Measurements from ENCODE around the gene FIZ1.

FIZ1 gene

DNA sequence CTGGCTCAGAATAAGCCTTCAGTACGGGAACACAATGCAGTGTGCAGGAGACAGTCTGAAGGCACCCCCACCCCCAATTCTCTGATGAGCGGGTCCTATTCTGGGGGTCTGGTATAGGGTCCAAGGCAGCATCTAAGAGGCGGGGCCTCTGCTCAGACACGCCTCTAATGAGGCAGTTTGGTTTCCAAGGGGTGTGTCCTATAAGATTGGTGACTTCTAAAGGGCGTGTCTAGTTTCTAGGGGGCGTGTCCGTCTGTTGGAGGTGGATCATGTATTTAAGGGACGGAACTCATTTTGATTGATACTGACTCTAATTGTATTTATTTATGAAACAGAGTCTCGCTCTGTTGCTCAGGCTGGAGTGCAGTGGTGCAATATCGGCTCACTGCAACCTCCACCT, 8.7 kb downstream of the FIZ1 start:
- 0 out of 3 replicates have a peak, but pooled peaks have one; percentile 5 for ATAC-seq
- TF ChIP-seq PPARA (CRISPR knock-in tag; IDR thresholded peaks at IDR 0.05; ENCODE audit: borderline replicate concordance): no peak

DNA sequence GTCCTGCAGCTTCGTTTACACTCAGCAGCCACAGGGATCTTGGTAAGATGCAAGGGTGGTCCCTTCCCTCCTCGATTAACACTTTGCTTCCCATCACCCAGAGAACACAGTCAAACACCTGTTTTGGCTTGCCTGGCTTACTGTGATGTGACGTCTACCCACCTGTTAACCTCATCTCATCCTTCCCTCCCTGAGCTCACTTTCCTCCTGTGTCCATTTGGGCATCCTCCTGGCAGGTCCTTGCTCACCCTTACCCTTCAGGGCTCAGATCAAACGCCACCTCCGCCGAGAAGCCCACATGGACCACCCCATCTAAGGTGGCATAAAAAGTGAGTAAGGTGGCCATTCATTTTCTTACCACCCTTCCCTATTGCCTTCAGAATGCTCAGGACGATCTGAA, 9.2 kb downstream of the FIZ1 start:
- no peak for ATAC-seq
- no peak for TF ChIP-seq ZNF8 (CRISPR knock-in tag; IDR thresholded peaks at IDR 0.05)
- TF ChIP-seq, protein P1, sequence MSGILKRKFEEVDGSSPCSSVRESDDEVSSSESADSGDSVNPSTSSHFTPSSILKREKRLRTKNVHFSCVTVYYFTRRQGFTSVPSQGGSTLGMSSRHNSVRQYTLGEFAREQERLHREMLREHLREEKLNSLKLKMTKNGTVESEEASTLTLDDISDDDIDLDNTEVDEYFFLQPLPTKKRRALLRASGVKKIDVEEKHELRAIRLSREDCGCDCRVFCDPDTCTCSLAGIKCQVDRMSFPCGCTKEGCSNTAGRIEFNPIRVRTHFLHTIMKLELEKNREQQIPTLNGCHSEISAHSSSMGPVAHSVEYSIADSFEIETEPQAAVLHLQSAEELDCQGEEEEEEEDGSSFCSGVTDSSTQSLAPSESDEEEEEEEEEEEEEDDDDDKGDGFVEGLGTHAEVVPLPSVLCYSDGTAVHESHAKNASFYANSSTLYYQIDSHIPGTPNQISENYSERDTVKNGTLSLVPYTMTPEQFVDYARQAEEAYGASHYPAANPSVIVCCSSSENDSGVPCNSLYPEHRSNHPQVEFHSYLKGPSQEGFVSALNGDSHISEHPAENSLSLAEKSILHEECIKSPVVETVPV (CRISPR knock-in tag; IDR thresholded peaks at IDR 0.05): no peak

DNA sequence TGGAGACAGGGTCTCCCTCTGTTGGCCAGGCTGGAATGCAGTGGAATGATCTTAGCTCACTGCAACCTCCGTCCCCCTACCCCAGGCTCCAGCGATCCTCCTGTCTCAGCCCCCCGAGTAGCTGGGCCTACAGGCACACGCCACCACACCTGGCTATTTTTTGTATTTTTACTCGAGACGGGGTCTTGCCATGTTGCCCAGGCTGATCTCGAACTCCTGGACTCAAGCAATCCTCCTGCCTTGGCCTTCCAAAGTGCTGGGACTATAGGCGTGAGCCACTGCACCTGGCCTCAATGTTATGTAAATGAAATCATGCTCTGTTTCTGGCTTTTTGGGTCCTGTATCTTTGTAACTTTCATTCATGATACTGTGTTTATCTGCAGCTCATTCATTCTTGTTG, 10.6 kb downstream of the FIZ1 start:
- no peak for ATAC-seq
- TF ChIP-seq SNAI2 (CRISPR knock-in tag; IDR thresholded peaks at IDR 0.05) (no peak), ZFP30 (CRISPR knock-in tag; IDR thresholded peaks at IDR 0.05) (no peak), ZFP3 (CRISPR knock-in tag; IDR thresholded peaks at IDR 0.05) (no peak), RARB (CRISPR knock-in tag; IDR thresholded peaks at IDR 0.05) (no peak), TOX (CRISPR knock-in tag; IDR thresholded peaks at IDR 0.05; ENCODE audit: borderline replicate concordance) (no peak), ZC3H10 (CRISPR knock-in tag; IDR thresholded peaks at IDR 0.05) (no peak), ZNF8 (CRISPR knock-in tag; IDR thresholded peaks at IDR 0.05) (no peak), OSR1 (CRISPR knock-in tag; IDR thresholded peaks at IDR 0.05) (no peak), ZNF565 (CRISPR knock-in tag; conservative IDR thresholded peaks at IDR 0.05; ENCODE audit: low read depth) (no peak), ESRRG (CRISPR knock-in tag; IDR thresholded peaks at IDR 0.05) (no peak), TCF4 (CRISPR knock-in tag; IDR thresholded peaks at IDR 0.05; ENCODE audit: borderline replicate concordance) (no peak), GLIS3 (CRISPR knock-in tag; IDR thresholded peaks at IDR 0.05) (no peak)
- TF ChIP-seq, protein P2, sequence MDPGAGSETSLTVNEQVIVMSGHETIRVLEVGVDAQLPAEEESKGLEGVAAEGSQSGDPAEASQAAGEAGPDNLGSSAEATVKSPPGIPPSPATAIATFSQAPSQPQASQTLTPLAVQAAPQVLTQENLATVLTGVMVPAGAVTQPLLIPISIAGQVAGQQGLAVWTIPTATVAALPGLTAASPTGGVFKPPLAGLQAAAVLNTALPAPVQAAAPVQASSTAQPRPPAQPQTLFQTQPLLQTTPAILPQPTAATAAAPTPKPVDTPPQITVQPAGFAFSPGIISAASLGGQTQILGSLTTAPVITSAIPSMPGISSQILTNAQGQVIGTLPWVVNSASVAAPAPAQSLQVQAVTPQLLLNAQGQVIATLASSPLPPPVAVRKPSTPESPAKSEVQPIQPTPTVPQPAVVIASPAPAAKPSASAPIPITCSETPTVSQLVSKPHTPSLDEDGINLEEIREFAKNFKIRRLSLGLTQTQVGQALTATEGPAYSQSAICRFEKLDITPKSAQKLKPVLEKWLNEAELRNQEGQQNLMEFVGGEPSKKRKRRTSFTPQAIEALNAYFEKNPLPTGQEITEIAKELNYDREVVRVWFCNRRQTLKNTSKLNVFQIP (CRISPR knock-in tag; IDR thresholded peaks at IDR 0.05; ENCODE audit: borderline replicate concordance, low read depth): no peak
- TF ChIP-seq, protein P3, sequence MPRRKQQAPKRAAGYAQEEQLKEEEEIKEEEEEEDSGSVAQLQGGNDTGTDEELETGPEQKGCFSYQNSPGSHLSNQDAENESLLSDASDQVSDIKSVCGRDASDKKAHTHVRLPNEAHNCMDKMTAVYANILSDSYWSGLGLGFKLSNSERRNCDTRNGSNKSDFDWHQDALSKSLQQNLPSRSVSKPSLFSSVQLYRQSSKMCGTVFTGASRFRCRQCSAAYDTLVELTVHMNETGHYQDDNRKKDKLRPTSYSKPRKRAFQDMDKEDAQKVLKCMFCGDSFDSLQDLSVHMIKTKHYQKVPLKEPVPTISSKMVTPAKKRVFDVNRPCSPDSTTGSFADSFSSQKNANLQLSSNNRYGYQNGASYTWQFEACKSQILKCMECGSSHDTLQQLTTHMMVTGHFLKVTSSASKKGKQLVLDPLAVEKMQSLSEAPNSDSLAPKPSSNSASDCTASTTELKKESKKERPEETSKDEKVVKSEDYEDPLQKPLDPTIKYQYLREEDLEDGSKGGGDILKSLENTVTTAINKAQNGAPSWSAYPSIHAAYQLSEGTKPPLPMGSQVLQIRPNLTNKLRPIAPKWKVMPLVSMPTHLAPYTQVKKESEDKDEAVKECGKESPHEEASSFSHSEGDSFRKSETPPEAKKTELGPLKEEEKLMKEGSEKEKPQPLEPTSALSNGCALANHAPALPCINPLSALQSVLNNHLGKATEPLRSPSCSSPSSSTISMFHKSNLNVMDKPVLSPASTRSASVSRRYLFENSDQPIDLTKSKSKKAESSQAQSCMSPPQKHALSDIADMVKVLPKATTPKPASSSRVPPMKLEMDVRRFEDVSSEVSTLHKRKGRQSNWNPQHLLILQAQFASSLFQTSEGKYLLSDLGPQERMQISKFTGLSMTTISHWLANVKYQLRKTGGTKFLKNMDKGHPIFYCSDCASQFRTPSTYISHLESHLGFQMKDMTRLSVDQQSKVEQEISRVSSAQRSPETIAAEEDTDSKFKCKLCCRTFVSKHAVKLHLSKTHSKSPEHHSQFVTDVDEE (CRISPR knock-in tag; IDR thresholded peaks at IDR 0.05): no peak
- TF ChIP-seq, protein P4, sequence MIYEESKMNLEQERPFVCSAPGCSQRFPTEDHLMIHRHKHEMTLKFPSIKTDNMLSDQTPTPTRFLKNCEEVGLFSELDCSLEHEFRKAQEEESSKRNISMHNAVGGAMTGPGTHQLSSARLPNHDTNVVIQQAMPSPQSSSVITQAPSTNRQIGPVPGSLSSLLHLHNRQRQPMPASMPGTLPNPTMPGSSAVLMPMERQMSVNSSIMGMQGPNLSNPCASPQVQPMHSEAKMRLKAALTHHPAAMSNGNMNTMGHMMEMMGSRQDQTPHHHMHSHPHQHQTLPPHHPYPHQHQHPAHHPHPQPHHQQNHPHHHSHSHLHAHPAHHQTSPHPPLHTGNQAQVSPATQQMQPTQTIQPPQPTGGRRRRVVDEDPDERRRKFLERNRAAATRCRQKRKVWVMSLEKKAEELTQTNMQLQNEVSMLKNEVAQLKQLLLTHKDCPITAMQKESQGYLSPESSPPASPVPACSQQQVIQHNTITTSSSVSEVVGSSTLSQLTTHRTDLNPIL (CRISPR knock-in tag; IDR thresholded peaks at IDR 0.05; ENCODE audit: low read depth): no peak
- TF ChIP-seq, protein P5, sequence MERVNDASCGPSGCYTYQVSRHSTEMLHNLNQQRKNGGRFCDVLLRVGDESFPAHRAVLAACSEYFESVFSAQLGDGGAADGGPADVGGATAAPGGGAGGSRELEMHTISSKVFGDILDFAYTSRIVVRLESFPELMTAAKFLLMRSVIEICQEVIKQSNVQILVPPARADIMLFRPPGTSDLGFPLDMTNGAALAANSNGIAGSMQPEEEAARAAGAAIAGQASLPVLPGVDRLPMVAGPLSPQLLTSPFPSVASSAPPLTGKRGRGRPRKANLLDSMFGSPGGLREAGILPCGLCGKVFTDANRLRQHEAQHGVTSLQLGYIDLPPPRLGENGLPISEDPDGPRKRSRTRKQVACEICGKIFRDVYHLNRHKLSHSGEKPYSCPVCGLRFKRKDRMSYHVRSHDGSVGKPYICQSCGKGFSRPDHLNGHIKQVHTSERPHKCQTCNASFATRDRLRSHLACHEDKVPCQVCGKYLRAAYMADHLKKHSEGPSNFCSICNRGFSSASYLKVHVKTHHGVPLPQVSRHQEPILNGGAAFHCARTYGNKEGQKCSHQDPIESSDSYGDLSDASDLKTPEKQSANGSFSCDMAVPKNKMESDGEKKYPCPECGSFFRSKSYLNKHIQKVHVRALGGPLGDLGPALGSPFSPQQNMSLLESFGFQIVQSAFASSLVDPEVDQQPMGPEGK (CRISPR knock-in tag; IDR thresholded peaks at IDR 0.05; ENCODE audit: borderline replicate concordance): no peak

DNA sequence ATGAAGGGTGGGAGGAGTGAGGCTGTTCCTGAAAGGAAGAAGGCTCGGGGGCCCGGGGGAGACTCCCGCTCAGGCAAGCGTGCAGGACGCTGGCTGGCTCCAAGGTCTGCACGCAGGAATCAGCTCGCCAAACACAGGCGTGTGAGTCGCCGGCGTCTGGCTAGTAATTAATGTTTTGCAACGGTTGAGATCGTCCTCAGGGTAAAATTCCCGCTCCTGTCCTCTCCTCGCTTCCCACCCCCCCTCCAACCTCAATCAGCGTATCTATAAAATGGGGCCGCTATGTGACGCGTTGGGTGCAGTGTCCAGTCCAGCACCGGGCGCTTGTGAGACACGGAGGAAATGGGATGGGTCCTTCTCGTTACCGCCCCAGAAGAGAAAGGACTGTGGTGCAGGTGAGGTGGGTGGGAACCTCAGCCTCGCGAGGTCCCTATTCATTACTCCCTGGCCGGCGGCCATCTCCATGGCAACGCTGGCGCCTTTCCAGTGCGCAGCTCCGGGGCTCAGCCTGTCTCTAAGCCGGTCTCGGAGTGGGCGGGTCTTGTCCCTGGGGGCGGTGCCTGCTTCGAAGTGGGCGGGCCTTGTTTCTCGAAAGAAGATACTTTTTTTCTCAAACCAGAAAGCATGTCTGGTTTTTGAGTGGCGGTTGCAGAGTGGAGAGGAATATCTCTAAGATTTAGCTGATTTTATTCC, 12.2 kb downstream of the FIZ1 start:
- peak; percentile 87 for ATAC-seq
- TF ChIP-seq ZFP3 (CRISPR knock-in tag; IDR thresholded peaks at IDR 0.05) (no peak), ZFP30 (CRISPR knock-in tag; IDR thresholded peaks at IDR 0.05) (no peak), OSR1 (CRISPR knock-in tag; IDR thresholded peaks at IDR 0.05) (no peak), ZNF565 (CRISPR knock-in tag; conservative IDR thresholded peaks at IDR 0.05; ENCODE audit: low read depth) (no peak), ZC3H10 (CRISPR knock-in tag; IDR thresholded peaks at IDR 0.05) (no peak), TCF4 (CRISPR knock-in tag; IDR thresholded peaks at IDR 0.05; ENCODE audit: borderline replicate concordance) (no peak), RARB (CRISPR knock-in tag; IDR thresholded peaks at IDR 0.05) (no peak), CSDC2 (CRISPR knock-in tag; IDR thresholded peaks at IDR 0.05) (no peak)
- TF ChIP-seq, protein P2 (CRISPR knock-in tag; IDR thresholded peaks at IDR 0.05; ENCODE audit: borderline replicate concordance, low read depth): no peak
- TF ChIP-seq, protein P4 (CRISPR knock-in tag; IDR thresholded peaks at IDR 0.05; ENCODE audit: low read depth): no peak
- TF ChIP-seq, protein P5 (CRISPR knock-in tag; IDR thresholded peaks at IDR 0.05; ENCODE audit: borderline replicate concordance): no peak

Measured in SK-N-SH treated with all-trans-retinoic acid at 6 μM for 48 hours (cell line).